HG03039 (cell line): ENCODE results near the gene GPR173.

Source experiments
- ATAC-seq: cut with Tn5 transposase; IDR thresholded peaks from one replicate; pipeline ENCODE4 v1.9.1; 2021; ENCODE audit warnings: mild to moderate bottlenecking, moderate library complexity; ENCODE audit not compliant: unreplicated experiment

Gene GPR173

GRCh38 chrX:53065104-53065503, 16.5 kb downstream of the GPR173 start:
- ATAC-seq: no peak

- no peak for ATAC-seq
Observed at GRCh38 chrX:53071064-53071463, 22.5 kb downstream of the GPR173 start.

GRCh38 chrX:53071604-53072417, 23.2 kb downstream of the GPR173 start:
- peak; percentile 80 for ATAC-seq

- ATAC-seq: no peak
Observed at GRCh38 chrX:53072418-53073114, 24.0 kb downstream of the GPR173 start.

- no peak for ATAC-seq
Observed at GRCh38 chrX:53073115-53073586, 24.6 kb downstream of the GPR173 start.

GRCh38 chrX:53075011-53075410, 26.4 kb downstream of the GPR173 start:
- ATAC-seq: no peak

GRCh38 chrX:53076671-53077070, 28.1 kb downstream of the GPR173 start:
- ATAC-seq: no peak

GRCh38 chrX:53077207-53078197, 28.9 kb downstream of the GPR173 start:
- ATAC-seq: no peak

GRCh38 chrX:53078943-53079342, 30.4 kb downstream of the GPR173 start:
- no peak for ATAC-seq

GRCh38 chrX:53080628-53081580, 32.3 kb downstream of the GPR173 start:
- ATAC-seq: no peak

- ATAC-seq: peak; percentile 96
Observed at GRCh38 chrX:53081925-53082772, 33.6 kb downstream of the GPR173 start, which contains the start of gene TSPYL2. Gene TSPYL2 (plus strand): TSS chrX:53082367. CDS start chrX:53082499, 132 bp downstream.

- no peak for ATAC-seq
Observed at GRCh38 chrX:53082773-53083616, 34.4 kb downstream of the GPR173 start.

- no peak for ATAC-seq
Observed at GRCh38 chrX:53084043-53084570, 35.5 kb downstream of the GPR173 start.

GRCh38 chrX:53084863-53085262, 36.3 kb downstream of the GPR173 start:
- ATAC-seq: no peak

- ATAC-seq: no peak
Observed at GRCh38 chrX:53085661-53086229, 37.2 kb downstream of the GPR173 start.

- ATAC-seq: no peak
Observed at GRCh38 chrX:53086464-53086863, 37.9 kb downstream of the GPR173 start.

GRCh38 chrX:53087388-53087831, 38.8 kb downstream of the GPR173 start:
- ATAC-seq: no peak
